Neural crest cell (in vitro differentiated cells): Measurements from ENCODE around the gene PXDN. TPM values are rescaled to one million over a fixed set of nuclear protein-coding genes. Genes with fewer than 3 reads are reported as not detected.
"Not testable (repeated sequence)": the region's sequence is repeated elsewhere in the genome, so short reads cannot be mapped to it uniquely, and the experiment has no call there.

ENCODE experiments used
- DNase-seq: peaks from one replicate; pipeline ENCODE4 v3.0.0; 2021; ENCODE audit warnings: low read depth, mixed read lengths, low spot score
- H3K27ac Mint-ChIP-seq: one replicate; pipeline ENCODE4 v1.8.0; 2021; ENCODE audit warnings: mild to moderate bottlenecking, mixed read lengths; ENCODE audit not compliant: unreplicated experiment
- H3K27me3 Mint-ChIP-seq: 2 replicates; pipeline ENCODE4 v1.8.0; 2021; ENCODE audit warnings: low read depth, mild to moderate bottlenecking, mixed read lengths
- H3K36me3 Mint-ChIP-seq: 2 replicates; pipeline ENCODE4 v1.8.0; 2021; ENCODE audit warnings: low read depth, mild to moderate bottlenecking, mixed read lengths
- H3K4me1 Mint-ChIP-seq: 2 replicates; pipeline ENCODE4 v1.8.0; 2021; ENCODE audit warnings: mixed read lengths
- H3K4me3 Mint-ChIP-seq: one replicate; pipeline ENCODE4 v1.8.0; 2021; ENCODE audit warnings: mild to moderate bottlenecking, mixed read lengths
- H3K9me3 Mint-ChIP-seq: 2 replicates; pipeline ENCODE4 v1.8.0; 2021; ENCODE audit warnings: mixed read lengths
- CTCF ChIP-seq: fragments of 200-600 bp; sonication (generic); conservative IDR thresholded peaks from 2 replicates; pipeline ENCODE4 v1.5.0; 2021; ENCODE audit warnings: antibody characterized with exemption, mild to moderate bottlenecking
- total RNA-seq: library from RNA; stranded (reverse); gene quantifications from 2 replicates; pipeline ENCODE4 v1.2.1, GENCODE V29; 2021

The PXDN gene
- total RNA-seq, 1 donor from 2014 or later = 218 TPM

GRCh38 chr2:1738646-1739302 lies 5.5 kb downstream of the PXDN start:
- H3K27me3 Mint-ChIP-seq = peaks cover 4% of the 10 kb centered on the region
- DNase-seq = no peak
- peaks cover 35% of the 10 kb centered on the region for H3K4me1 Mint-ChIP-seq
- H3K36me3 Mint-ChIP-seq = peaks cover 22% of the 10 kb centered on the region
- H3K27ac Mint-ChIP-seq = no peak overlapping the region
- H3K9me3 Mint-ChIP-seq = peaks cover 8% of the 10 kb centered on the region
- H3K4me3 Mint-ChIP-seq = peak overlapping the region; percentile 54
- TF ChIP-seq CTCF = no peak

GRCh38 chr2:1738163-1738562 lies 6.2 kb downstream of the PXDN start:
- DNase-seq = no peak
- Mint-ChIP-seq H3K9me3 (peaks cover 8% of the 10 kb centered on the region), H3K27ac (no peak overlapping the region), H3K4me3 (peak overlapping the region; percentile 34), H3K4me1 (peaks cover 35% of the 10 kb centered on the region), H3K36me3 (peaks cover 22% of the 10 kb centered on the region), H3K27me3 (peaks cover 4% of the 10 kb centered on the region)
- TF ChIP-seq CTCF = no peak

- peaks cover 30% of the 10 kb centered on the region for H3K36me3 Mint-ChIP-seq
- DNase-seq = no peak
- no peak for TF ChIP-seq CTCF
- H3K4me3 Mint-ChIP-seq = peak overlapping the region; percentile 51
- peaks cover 8% of the 10 kb centered on the region for H3K9me3 Mint-ChIP-seq
- peaks cover 35% of the 10 kb centered on the region for H3K4me1 Mint-ChIP-seq
- H3K27me3 Mint-ChIP-seq = no peaks in the 10 kb centered on the region
- no peak overlapping the region for H3K27ac Mint-ChIP-seq
Measured at GRCh38 chr2:1736997-1737480, 7.3 kb downstream of the PXDN start.

GRCh38 chr2:1736045-1736444 lies 8.3 kb downstream of the PXDN start:
- H3K4me3 Mint-ChIP-seq = no peak overlapping the region
- no peak for DNase-seq
- H3K4me1 Mint-ChIP-seq = peaks cover 35% of the 10 kb centered on the region
- H3K9me3 Mint-ChIP-seq = peaks cover 8% of the 10 kb centered on the region
- no peaks in the 10 kb centered on the region for H3K27me3 Mint-ChIP-seq
- H3K27ac Mint-ChIP-seq = no peak overlapping the region
- H3K36me3 Mint-ChIP-seq = peaks cover 34% of the 10 kb centered on the region
- TF ChIP-seq CTCF = no peak

- H3K4me3 Mint-ChIP-seq, H3K27ac Mint-ChIP-seq, H3K9me3 Mint-ChIP-seq, H3K27me3 Mint-ChIP-seq, DNase-seq: not testable (repeated sequence)
- Mint-ChIP-seq H3K4me1 (peaks cover 51% of the 10 kb centered on the region), H3K36me3 (peaks cover 29% of the 10 kb centered on the region)
Measured at GRCh38 chr2:1733298-1733697, 11.0 kb downstream of the PXDN start.

DNA sequence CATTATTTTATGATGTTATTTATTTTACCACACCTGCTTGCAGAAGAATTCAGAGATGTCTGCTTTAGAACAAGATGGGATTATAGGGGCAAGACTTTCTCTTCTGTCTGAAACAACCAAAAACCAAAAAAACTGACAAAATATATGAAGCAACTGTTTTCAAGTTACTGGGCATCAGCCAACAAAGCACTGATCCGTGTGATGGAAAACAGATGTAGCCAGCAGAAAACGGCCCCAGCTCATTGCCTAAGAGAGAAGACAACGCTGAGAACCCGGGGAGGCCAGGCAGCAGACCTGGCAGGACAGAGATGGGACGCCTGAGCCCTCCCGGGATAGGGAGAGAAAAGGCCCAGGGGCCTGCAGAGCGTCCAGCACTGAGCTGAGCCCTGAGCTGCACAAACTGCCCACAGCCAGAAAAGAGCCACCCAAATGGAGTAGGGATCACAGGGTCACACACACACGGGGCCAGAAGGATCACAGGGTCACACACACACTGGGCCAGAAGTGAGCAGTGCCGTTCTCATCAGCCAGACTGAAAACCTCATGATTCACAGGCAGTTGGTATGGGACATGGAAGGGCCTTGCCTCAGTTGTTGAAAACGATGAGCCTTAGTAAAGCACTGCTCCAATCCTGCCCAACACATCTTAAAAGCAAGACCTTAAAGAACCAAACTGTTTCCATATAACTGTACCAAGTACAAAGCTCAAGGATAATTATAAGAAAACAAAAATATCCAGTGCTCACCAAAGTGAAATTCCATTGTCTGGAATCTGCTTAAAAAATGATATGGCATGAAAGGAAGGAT lies 12.1 kb downstream of the PXDN start:
- Mint-ChIP-seq H3K9me3 (peaks cover 8% of the 10 kb centered on the region), H3K27ac (no peak overlapping the region), H3K27me3 (no peaks in the 10 kb centered on the region), H3K4me3 (peak overlapping the region; percentile 26), H3K36me3 (peaks cover 29% of the 10 kb centered on the region), H3K4me1 (peaks cover 59% of the 10 kb centered on the region)
- TF ChIP-seq CTCF = no peak
- DNase-seq = no peak
